HL-60 (cell line): ENCODE results near the gene UGCG.

Experiments
- CTCF ChIP-seq: IDR thresholded peaks from one replicate; pipeline ENCODE4 v1.5.1; 2011; ENCODE audit warnings: low read length, control low read depth, inconsistent platforms; ENCODE audit not compliant: insufficient read depth
- POLR2AphosphoS5 ChIP-seq: IDR thresholded peaks from 2 replicates; pipeline ENCODE4 v1.6.1; 2012; ENCODE audit warnings: low read depth

GRCh38 chr9:111857555-111858211 lies 38.9 kb upstream of the UGCG start:
- TF ChIP-seq CTCF (no peak), POLR2AphosphoS5 (no peak)
